T follicular helper cell (primary cell): Measurements from ENCODE around the gene DOK3.
"Not testable (repeated sequence)": the region's sequence is repeated elsewhere in the genome, so short reads cannot be mapped to it uniquely, and the experiment has no call there.

ENCODE experiments used
- DNase-seq: peaks from one replicate; pipeline ENCODE4 v3.0.0-alpha.2; 2020; ENCODE audit warnings: low read depth

Gene DOK3

GRCh38 chr5:177497292-177498012 lies 12.2 kb downstream of the DOK3 start, which contains the start of gene PDLIM7:
Gene PDLIM7 (minus strand): TSS chr5:177497604. CDS start chr5:177496512, 1,092 bp downstream.
- peak; percentile 90 for DNase-seq

GRCh38 chr5:177496727-177497291 lies 12.8 kb downstream of the DOK3 start:
- DNase-seq = no peak

GRCh38 chr5:177496070-177496726 lies 13.4 kb downstream of the DOK3 start:
- no peak for DNase-seq

GRCh38 chr5:177495243-177496060 lies 14.2 kb downstream of the DOK3 start:
- no peak for DNase-seq

GRCh38 chr5:177494346-177495195 lies 15.1 kb downstream of the DOK3 start:
- no peak for DNase-seq

GRCh38 chr5:177493795-177494345 lies 15.8 kb downstream of the DOK3 start:
- no peak for DNase-seq

GRCh38 chr5:177492841-177493240 lies 16.8 kb downstream of the DOK3 start:
- DNase-seq = no peak

GRCh38 chr5:177491983-177492746 lies 17.5 kb downstream of the DOK3 start:
- no peak for DNase-seq

GRCh38 chr5:177491429-177491945 lies 18.1 kb downstream of the DOK3 start:
- no peak for DNase-seq

- DNase-seq = no peak
Observed at GRCh38 chr5:177490992-177491391, 18.6 kb downstream of the DOK3 start.

- no peak for DNase-seq
Observed at GRCh38 chr5:177490311-177490991, 19.2 kb downstream of the DOK3 start.

- DNase-seq = no peak
Observed at GRCh38 chr5:177489119-177489716, 20.4 kb downstream of the DOK3 start.

- no peak for DNase-seq
Observed at GRCh38 chr5:177487975-177488374, 21.7 kb downstream of the DOK3 start.

- no peak for DNase-seq
Observed at GRCh38 chr5:177487144-177487543, 22.5 kb downstream of the DOK3 start.

- DNase-seq = no peak
Observed at GRCh38 chr5:177486256-177486655, 23.4 kb downstream of the DOK3 start.

- DNase-seq = not testable (repeated sequence)
Observed at GRCh38 chr5:177485753-177486152, 23.9 kb downstream of the DOK3 start.

GRCh38 chr5:177484902-177485549 lies 24.6 kb downstream of the DOK3 start:
- DNase-seq = no peak
